ENCODE measurements around the gene OLFML2B. TPM values are rescaled to one million over a fixed set of nuclear protein-coding genes. Genes with fewer than 3 reads are reported as not detected.

OLFML2B gene
- total RNA-seq, 4 donors from 2014 or later = 2.7 to 5.2 (median 3.6) TPM

GRCh38 chr1:162003830-162004215, 19.8 kb downstream of the OLFML2B start:
- Histone ChIP-seq H3K4me1 (peaks cover 13% of the 10 kb centered on the region), H3K4me3 (peak overlapping the region; percentile 21), H3K27ac (peak overlapping the region; percentile 36), H3K36me3 (no peaks in the 10 kb centered on the region), H3K27me3 (no peaks in the 10 kb centered on the region), H3K9me3 (no peaks in the 10 kb centered on the region)
- no peak for DNase-seq (ENCODE audit: low spot score in 2 of 2)
- WGBS = 25% methylated on average over 5 of the region's 5 CpGs
- no peak for TF ChIP-seq POLR2AphosphoS5 (IDR thresholded peaks at IDR 0.05)
- no peak for TF ChIP-seq CTCF (IDR thresholded peaks at IDR 0.05)
- no peak for TF ChIP-seq POLR2A (IDR thresholded peaks at IDR 0.05)
- TF ChIP-seq EP300 (IDR thresholded peaks at IDR 0.05) = no peak

GRCh38 chr1:162003061-162003829, 20.4 kb downstream of the OLFML2B start:
- 39% methylated on average over 12 of the region's 15 CpGs for WGBS
- peak overlapping the region; percentile 36 for H3K27ac ChIP-seq
- peaks cover 13% of the 10 kb centered on the region for H3K4me1 ChIP-seq
- DNase-seq (ENCODE audit: low spot score in 2 of 2) = peak in 1 of 2 donors; percentile 85
- TF ChIP-seq POLR2A (IDR thresholded peaks at IDR 0.05) = no peak
- peak in 1 of 3 donors; percentile 25 for TF ChIP-seq POLR2AphosphoS5 (IDR thresholded peaks at IDR 0.05)
- no peak for TF ChIP-seq CTCF (IDR thresholded peaks at IDR 0.05)
- no peaks in the 10 kb centered on the region for H3K9me3 ChIP-seq
- H3K36me3 ChIP-seq = peaks cover 2% of the 10 kb centered on the region
- H3K27me3 ChIP-seq = no peaks in the 10 kb centered on the region
- peak overlapping the region; percentile 21 for H3K4me3 ChIP-seq

- Histone ChIP-seq H3K27ac (no peak overlapping the region), H3K4me3 (no peak overlapping the region), H3K4me1 (peaks cover 17% of the 10 kb centered on the region), H3K9me3 (no peaks in the 10 kb centered on the region), H3K36me3 (peaks cover 7% of the 10 kb centered on the region), H3K27me3 (no peaks in the 10 kb centered on the region)
- peak in 1 of 2 donors; percentile 53 for DNase-seq (ENCODE audit: low spot score in 2 of 2)
- TF ChIP-seq EP300 (IDR thresholded peaks at IDR 0.05) (no peak), CTCF (IDR thresholded peaks at IDR 0.05) (no peak), POLR2A (IDR thresholded peaks at IDR 0.05) (no peak), POLR2AphosphoS5 (IDR thresholded peaks at IDR 0.05) (no peak)
- 94% methylated on average over 11 of the region's 11 CpGs for WGBS
These were observed 23.6 kb downstream of the OLFML2B start for GRCh38 chr1:162000053-162000420.

GRCh38 chr1:161999301-162000052, 24.2 kb downstream of the OLFML2B start:
- TF ChIP-seq EP300 (IDR thresholded peaks at IDR 0.05) = no peak
- no peak for TF ChIP-seq POLR2A (IDR thresholded peaks at IDR 0.05)
- TF ChIP-seq CTCF (IDR thresholded peaks at IDR 0.05) = no peak
- no peak for TF ChIP-seq POLR2AphosphoS5 (IDR thresholded peaks at IDR 0.05)
- Histone ChIP-seq H3K36me3 (peaks cover 7% of the 10 kb centered on the region), H3K4me3 (no peak overlapping the region), H3K4me1 (peaks cover 17% of the 10 kb centered on the region), H3K27me3 (no peaks in the 10 kb centered on the region), H3K27ac (no peak overlapping the region), H3K9me3 (no peaks in the 10 kb centered on the region)
- DNase-seq (ENCODE audit: low spot score in 2 of 2) = peak in 1 of 2 donors; percentile 44
- 76% methylated on average over 8 of the region's 8 CpGs for WGBS

- TF ChIP-seq POLR2A (IDR thresholded peaks at IDR 0.05) (no peak), EP300 (IDR thresholded peaks at IDR 0.05) (no peak), POLR2AphosphoS5 (IDR thresholded peaks at IDR 0.05) (no peak), CTCF (IDR thresholded peaks at IDR 0.05) (no peak)
- no peak overlapping the region for H3K27ac ChIP-seq
- no peaks in the 10 kb centered on the region for H3K9me3 ChIP-seq
- H3K4me1 ChIP-seq = peaks cover 13% of the 10 kb centered on the region
- no peak for DNase-seq (ENCODE audit: low spot score in 2 of 2)
- H3K36me3 ChIP-seq = peaks cover 7% of the 10 kb centered on the region
- H3K4me3 ChIP-seq = no peak overlapping the region
- H3K27me3 ChIP-seq = no peaks in the 10 kb centered on the region
- 71% methylated on average over 5 of the region's 5 CpGs for WGBS
These were observed 24.9 kb downstream of the OLFML2B start for GRCh38 chr1:161998811-161999210.

Data from suprapubic skin (tissue), 4 donors.